Activated B cell treated with CpG ODN at 0.5 μM for 24 hours (primary cell): ENCODE results near the gene NDOR1. TPM values are rescaled to one million over a fixed set of nuclear protein-coding genes. Genes with fewer than 3 reads are reported as not detected.

Experiments
- ATAC-seq: fragments of 200-7000 bp; cut with Tn5 transposase; one replicate; pipeline ENCODE4 v1.10.0; 2021; ENCODE audit warnings: low read depth, mild to moderate bottlenecking, moderate library complexity
- CTCF ChIA-PET: fragments of 350-600 bp; sonication (Branson Sonifier 250); formaldehyde crosslinking; loops from one replicate; lab custom pipeline; 2021; ENCODE audit warnings: antibody characterized with exemption; lab: Charles Lee
- POLR2A ChIA-PET: fragments of 350-600 bp; sonication (Branson Sonifier 250); formaldehyde crosslinking; loops from one replicate; lab custom pipeline; 2021; ENCODE audit warnings: antibody characterized with exemption; lab: Charles Lee
- DNase-seq: peaks from one replicate; pipeline ENCODE4 v3.0.0; 2022
- H3K27ac Mint-ChIP-seq: one replicate; pipeline ENCODE4 v1.8.0; 2020; ENCODE audit warnings: mixed read lengths
- H3K27me3 Mint-ChIP-seq: one replicate; pipeline ENCODE4 v1.8.0; 2021; ENCODE audit warnings: mixed read lengths
- H3K36me3 Mint-ChIP-seq: one replicate; pipeline ENCODE4 v1.8.0; 2021; ENCODE audit warnings: low read depth, mixed read lengths
- H3K4me1 Mint-ChIP-seq: one replicate; pipeline ENCODE4 v1.8.0; 2021; ENCODE audit warnings: mixed read lengths
- H3K4me3 Mint-ChIP-seq: one replicate; pipeline ENCODE4 v1.8.0; 2020; ENCODE audit warnings: mild to moderate bottlenecking, mixed read lengths
- H3K9me3 Mint-ChIP-seq: one replicate; pipeline ENCODE4 v1.8.0; 2020; ENCODE audit warnings: mixed read lengths
- CTCF ChIP-seq: fragments of 200-600 bp; IDR thresholded peaks from one replicate; pipeline ENCODE4 v1.8.0; 2022; ENCODE audit warnings: antibody characterized with exemption, mild to moderate bottlenecking
- intact Hi-C: fragments of 100-400 bp; cut with micrococcal nuclease; formaldehyde crosslinking; loops from one replicate; pipeline ENCODE4 v1.15.1; 2024
- total RNA-seq: library from RNA; stranded (reverse); gene quantifications from 2 replicates; pipeline ENCODE4 v1.2.3, GENCODE V29; 2022

The NDOR1 gene
- total RNA-seq, 1 donor from 2014 or later: 38.7 TPM

DNA sequence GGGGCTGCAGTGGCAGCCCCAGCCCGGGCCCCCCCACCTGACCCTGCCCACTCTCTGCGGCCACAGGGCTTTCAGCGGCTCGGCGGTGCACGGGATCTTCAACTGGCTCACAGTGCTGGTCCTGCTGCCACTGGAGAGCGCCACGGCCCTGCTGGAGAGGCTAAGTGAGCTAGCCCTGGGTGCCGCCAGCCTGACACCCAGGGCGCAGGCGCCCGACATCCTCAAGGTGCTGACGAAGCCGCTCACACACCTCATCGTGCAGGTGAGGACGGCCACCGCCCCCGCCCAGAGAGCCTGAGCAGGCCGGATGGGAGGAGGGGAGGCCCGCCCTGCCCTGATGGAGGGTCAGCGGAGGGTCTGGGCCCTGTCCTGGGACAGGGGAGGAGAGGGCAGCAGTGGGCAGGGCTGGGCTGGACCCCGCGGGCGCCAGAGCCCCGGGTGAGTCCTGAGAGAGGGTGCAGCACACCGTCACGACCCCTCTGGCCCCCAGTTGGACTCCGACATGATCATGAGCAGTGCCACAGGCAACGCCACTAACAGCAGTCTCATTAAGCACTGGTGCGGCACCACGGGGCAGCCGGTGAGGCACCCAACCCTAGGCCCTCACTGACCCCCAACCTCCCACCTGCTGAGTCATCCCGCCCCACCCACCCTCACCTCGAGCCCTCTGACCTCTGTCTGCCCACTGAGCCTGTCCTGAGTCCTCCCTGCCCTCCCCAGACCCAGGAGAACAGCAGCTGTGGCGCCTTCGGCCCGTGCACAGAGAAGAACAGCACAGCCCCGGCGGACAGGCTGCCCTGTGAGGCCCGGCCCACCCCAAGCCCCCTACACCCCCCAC is 27.9 kb downstream of the NDOR1 start:
- DNase-seq (no peak), ATAC-seq (no peak)
- Mint-ChIP-seq H3K9me3 (no peaks in the 10 kb centered on the region), H3K36me3 (no peaks in the 10 kb centered on the region), H3K4me1 (peaks cover 32% of the 10 kb centered on the region), H3K27ac (no peak overlapping the region), H3K27me3 (no peaks in the 10 kb centered on the region), H3K4me3 (no peak overlapping the region)
- ChIA-PET CTCF (no interaction called here), POLR2A (interaction anchor here (0.8 kb wide), 1 partner anchor 29 kb away, joined by 5 read pairs; no protein-coding TSS in a partner anchor)
- TF ChIP-seq CTCF: no peak
- intact Hi-C loops: no loop called here

DNA sequence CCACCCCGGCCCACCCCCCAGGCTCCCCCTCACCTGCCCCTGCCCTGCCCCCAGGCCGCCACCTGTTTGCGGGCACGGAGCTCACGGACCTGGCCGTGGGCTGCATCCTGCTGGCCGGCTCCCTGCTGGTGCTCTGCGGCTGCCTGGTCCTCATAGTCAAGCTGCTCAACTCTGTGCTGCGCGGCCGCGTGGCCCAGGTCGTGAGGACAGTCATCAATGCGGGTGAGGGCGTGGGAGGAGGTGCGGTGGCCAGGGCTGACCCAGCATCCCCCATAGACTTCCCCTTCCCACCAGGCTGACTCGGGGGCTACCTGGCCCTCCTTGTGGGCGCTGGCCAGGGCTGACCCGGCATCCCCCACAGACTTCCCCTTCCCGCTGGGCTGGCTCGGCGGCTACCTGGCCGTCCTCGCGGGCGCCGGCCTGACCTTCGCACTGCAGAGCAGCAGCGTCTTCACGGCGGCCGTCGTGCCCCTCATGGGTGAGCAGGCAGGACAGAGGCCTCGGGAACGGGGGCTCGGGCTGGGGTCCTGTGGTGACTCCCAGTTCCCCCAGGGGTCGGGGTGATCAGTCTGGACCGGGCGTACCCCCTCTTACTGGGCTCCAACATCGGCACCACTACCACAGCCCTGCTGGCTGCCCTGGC is 28.7 kb downstream of the NDOR1 start:
- no peak overlapping the region for H3K4me3 Mint-ChIP-seq
- DNase-seq (no peak), ATAC-seq (no peak)
- no peak for TF ChIP-seq CTCF
- no peak overlapping the region for H3K27ac Mint-ChIP-seq
- H3K9me3 Mint-ChIP-seq: no peaks in the 10 kb centered on the region
- POLR2A ChIA-PET: interaction anchor here (0.6 to 1.5 kb wide), 4 partner anchors 30 to 233 kb away, joined by 4 to 8 read pairs (median 6); partner anchors contain the start of genes ANAPC2 and SSNA1
- H3K4me1 Mint-ChIP-seq: peaks cover 37% of the 10 kb centered on the region
- CTCF ChIA-PET: interaction anchor here (0.6 to 1.3 kb wide), 4 partner anchors 11 to 138 kb away, joined by 3 to 7 read pairs (median 4); no protein-coding TSS in a partner anchor
- H3K36me3 Mint-ChIP-seq: no peaks in the 10 kb centered on the region
- H3K27me3 Mint-ChIP-seq: no peaks in the 10 kb centered on the region
- intact Hi-C loops: no loop called here

GRCh38 chr9:137234758-137235423 is 29.4 kb downstream of the NDOR1 start:
- H3K27me3 Mint-ChIP-seq: no peaks in the 10 kb centered on the region
- peaks cover 41% of the 10 kb centered on the region for H3K4me1 Mint-ChIP-seq
- H3K36me3 Mint-ChIP-seq: no peaks in the 10 kb centered on the region
- no peak for TF ChIP-seq CTCF
- DNase-seq (no peak), ATAC-seq (peak; percentile 50)
- intact Hi-C loops: no loop called here
- ChIA-PET CTCF (interaction anchor here (0.6 to 1.3 kb wide), 5 partner anchors 12 to 211 kb away, joined by 3 to 7 read pairs (median 4); no protein-coding TSS in a partner anchor), POLR2A (interaction anchor here (0.6 to 1.5 kb wide), 5 partner anchors 12 to 234 kb away, joined by 3 to 8 read pairs (median 7); partner anchors contain the start of genes ANAPC2, MAN1B1 and SSNA1)
- peak overlapping the region; percentile 66 for H3K4me3 Mint-ChIP-seq
- peak overlapping the region; percentile 59 for H3K27ac Mint-ChIP-seq
- no peaks in the 10 kb centered on the region for H3K9me3 Mint-ChIP-seq

- CTCF ChIA-PET: interaction anchor here (0.7 to 1.9 kb wide), 14 partner anchors 8 to 210 kb away, joined by 3 to 10 read pairs (median 6); partner anchors contain the start of genes MAN1B1, NELFB, NPDC1 and RNF224
- POLR2A ChIA-PET: interaction anchor here (0.6 to 1.8 kb wide), 14 partner anchors 13 to 189 kb away, joined by 3 to 9 read pairs (median 7); partner anchors contain the start of genes ANAPC2, MAN1B1, SSNA1 and TOR4A
- H3K9me3 Mint-ChIP-seq: no peaks in the 10 kb centered on the region
- ATAC-seq (no peak), DNase-seq (no peak)
- TF ChIP-seq CTCF: no peak
- no peak overlapping the region for H3K4me3 Mint-ChIP-seq
- no peaks in the 10 kb centered on the region for H3K36me3 Mint-ChIP-seq
- H3K27ac Mint-ChIP-seq: no peak overlapping the region
- H3K27me3 Mint-ChIP-seq: no peaks in the 10 kb centered on the region
- H3K4me1 Mint-ChIP-seq: peaks cover 41% of the 10 kb centered on the region
- intact Hi-C loops: loop anchor here (1.0 kb wide), 6 partner anchors 35 to 210 kb away; partner anchors contain the start of genes ANAPC2, NPDC1, SSNA1 and TPRN
These were observed 30.1 kb downstream of the NDOR1 start for GRCh38 chr9:137235424-137236237.
